MCF 10A (cell line): Measurements from ENCODE around the gene ICOS. TPM values are rescaled to one million over a fixed set of nuclear protein-coding genes. Genes with fewer than 3 reads are reported as not detected.

Experiments
- BruUV-seq: library from RNA; stranded (reverse); fragments of 400-500 nt; replicated peaks from 2 replicates; lab custom pipeline; 2021; lab: Mats Ljungman, UMichigan
- CTCF ChIA-PET: fragments of 300-600 bp; sonication (Branson Sonifier 250); formaldehyde crosslinking; extraction: SDS; loops from one replicate; lab custom pipeline; 2021; ENCODE audit warnings: antibody characterized with exemption, inconsistent platforms; lab: Yijun Ruan, JAX
- POLR2A ChIA-PET: fragments of 300-600, 350-650 bp; sonication (Branson Sonifier 250); formaldehyde crosslinking; extraction: SDS; loops from one replicate; lab custom pipeline; 2020; ENCODE audit warnings: antibody characterized with exemption, inconsistent platforms; lab: Yijun Ruan, JAX
- DNase-seq: peaks from one replicate; pipeline ENCODE4 v3.0.0-alpha.2; 2018; ENCODE audit not compliant: unreplicated experiment
- H3K27ac Mint-ChIP-seq: one replicate; pipeline ENCODE4 v1.8.0; 2022; ENCODE audit warnings: mild to moderate bottlenecking, low read depth, mixed read lengths; ENCODE audit not compliant: unreplicated experiment
- H3K27me3 Mint-ChIP-seq: one replicate; pipeline ENCODE4 v1.8.0; 2022; ENCODE audit warnings: mixed read lengths; ENCODE audit not compliant: insufficient read depth, unreplicated experiment
- H3K36me3 Mint-ChIP-seq: one replicate; pipeline ENCODE4 v1.8.0; 2022; ENCODE audit warnings: mild to moderate bottlenecking, moderate library complexity, mixed read lengths; ENCODE audit not compliant: insufficient read depth, unreplicated experiment
- H3K4me1 Mint-ChIP-seq: one replicate; pipeline ENCODE4 v1.8.0; 2022; ENCODE audit warnings: mixed read lengths; ENCODE audit not compliant: insufficient read depth, unreplicated experiment
- H3K4me3 Mint-ChIP-seq: one replicate; pipeline ENCODE4 v1.8.0; 2022; ENCODE audit warnings: mild to moderate bottlenecking, moderate library complexity, mixed read lengths; ENCODE audit not compliant: unreplicated experiment
- H3K9me3 Mint-ChIP-seq: one replicate; pipeline ENCODE4 v1.8.0; 2022; ENCODE audit warnings: mixed read lengths; ENCODE audit not compliant: unreplicated experiment
- CTCF ChIP-seq: fragments of 200-600 bp; IDR thresholded peaks from one replicate; pipeline ENCODE4 v1.8.0; 2022; ENCODE audit warnings: antibody characterized with exemption, mild to moderate bottlenecking; ENCODE audit not compliant: unreplicated experiment
- intact Hi-C: fragments of 100-400 bp; cut with micrococcal nuclease; formaldehyde crosslinking; loops from 2 replicates; pipeline ENCODE4 v1.14.1; 2022
- total RNA-seq: library from RNA; stranded (reverse); gene quantifications from 2 replicates; pipeline ENCODE4 v1.2.3, GENCODE V29; 2022

The ICOS gene
- total RNA-seq, 1 experiment from 2014 or later, result not detected

- no peak for DNase-seq
- no TSS peak for BruUV-seq
- intact Hi-C loops, result no loop called here
- TF ChIP-seq CTCF, result no peak
- POLR2A ChIA-PET, result interaction anchor here (0.7 kb wide), 1 partner anchor 34 kb away, joined by 3 read pairs; no protein-coding TSS in a partner anchor
- no peaks in the 10 kb centered on the region for H3K9me3 Mint-ChIP-seq
- CTCF ChIA-PET, result interaction anchor here (0.6 to 0.7 kb wide), 2 partner anchors 327 to 1727 kb away, joined by 3 read pairs; no protein-coding TSS in a partner anchor
- no peak overlapping the region for H3K4me3 Mint-ChIP-seq
- no peaks in the 10 kb centered on the region for H3K27me3 Mint-ChIP-seq
- no peak overlapping the region for H3K27ac Mint-ChIP-seq
- peaks cover 5% of the 10 kb centered on the region for H3K4me1 Mint-ChIP-seq
- H3K36me3 Mint-ChIP-seq, result no peaks in the 10 kb centered on the region
Observed at GRCh38 chr2:203949228-203949627, 12.7 kb downstream of the ICOS start.

- Mint-ChIP-seq H3K4me1 (peaks cover 5% of the 10 kb centered on the region), H3K27me3 (no peaks in the 10 kb centered on the region), H3K4me3 (no peak overlapping the region), H3K9me3 (no peaks in the 10 kb centered on the region), H3K36me3 (no peaks in the 10 kb centered on the region), H3K27ac (no peak overlapping the region)
- DNase-seq, result no peak
- no TSS peak for BruUV-seq
- TF ChIP-seq CTCF, result no peak
- POLR2A ChIA-PET, result interaction anchor here (0.6 kb wide), 1 partner anchor 23 kb away, joined by 3 read pairs; no protein-coding TSS in a partner anchor
- CTCF ChIA-PET, result interaction anchor here (0.6 kb wide), 1 partner anchor 33 kb away, joined by 3 read pairs; no protein-coding TSS in a partner anchor
- intact Hi-C loops, result no loop called here
Observed at GRCh38 chr2:203951366-203951902, 14.9 kb downstream of the ICOS start.

GRCh38 chr2:203959265-203959664 is 22.7 kb downstream of the ICOS start:
- BruUV-seq, result no TSS peak
- CTCF ChIA-PET, result interaction anchor here (0.6 to 1.5 kb wide), 2 partner anchors 30 to 1395 kb away, joined by 3 to 5 read pairs; no protein-coding TSS in a partner anchor
- Mint-ChIP-seq H3K9me3 (no peaks in the 10 kb centered on the region), H3K4me3 (no peak overlapping the region), H3K27ac (no peak overlapping the region), H3K36me3 (no peaks in the 10 kb centered on the region), H3K27me3 (peaks cover 22% of the 10 kb centered on the region), H3K4me1 (no peaks in the 10 kb centered on the region)
- intact Hi-C loops, result no loop called here
- POLR2A ChIA-PET, result interaction anchor here (0.6 to 1.1 kb wide), 2 partner anchors 53 to 574 kb away, joined by 3 to 4 read pairs; no protein-coding TSS in a partner anchor
- no peak for DNase-seq
- no peak for TF ChIP-seq CTCF

DNA sequence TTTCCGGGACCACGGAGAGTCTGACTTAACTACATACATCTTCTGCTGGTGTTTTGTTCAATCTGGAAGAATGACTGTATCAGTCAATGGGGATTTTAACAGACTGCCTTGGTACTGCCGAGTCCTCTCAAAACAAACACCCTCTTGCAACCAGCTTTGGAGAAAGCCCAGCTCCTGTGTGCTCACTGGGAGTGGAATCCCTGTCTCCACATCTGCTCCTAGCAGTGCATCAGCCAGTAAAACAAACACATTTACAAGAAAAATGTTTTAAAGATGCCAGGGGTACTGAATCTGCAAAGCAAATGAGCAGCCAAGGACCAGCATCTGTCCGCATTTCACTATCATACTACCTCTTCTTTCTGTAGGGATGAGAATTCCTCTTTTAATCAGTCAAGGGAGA is 23.1 kb downstream of the ICOS start:
- intact Hi-C loops, result no loop called here
- ChIA-PET POLR2A (no interaction called here), CTCF (interaction anchor here (0.6 to 1.5 kb wide), 2 partner anchors 31 to 1394 kb away, joined by 3 to 5 read pairs; no protein-coding TSS in a partner anchor)
- H3K4me1 Mint-ChIP-seq, result no peaks in the 10 kb centered on the region
- BruUV-seq, result no TSS peak
- no peaks in the 10 kb centered on the region for H3K36me3 Mint-ChIP-seq
- H3K4me3 Mint-ChIP-seq, result no peak overlapping the region
- H3K27ac Mint-ChIP-seq, result no peak overlapping the region
- no peak for DNase-seq
- no peak for TF ChIP-seq CTCF
- no peaks in the 10 kb centered on the region for H3K9me3 Mint-ChIP-seq
- H3K27me3 Mint-ChIP-seq, result peaks cover 22% of the 10 kb centered on the region
